ENCODE data around the gene ZNFX1.
"Not testable (repeated sequence)": the region's sequence is repeated elsewhere in the genome, so short reads cannot be mapped to it uniquely, and the experiment has no call there.

Gene ZNFX1

DNA sequence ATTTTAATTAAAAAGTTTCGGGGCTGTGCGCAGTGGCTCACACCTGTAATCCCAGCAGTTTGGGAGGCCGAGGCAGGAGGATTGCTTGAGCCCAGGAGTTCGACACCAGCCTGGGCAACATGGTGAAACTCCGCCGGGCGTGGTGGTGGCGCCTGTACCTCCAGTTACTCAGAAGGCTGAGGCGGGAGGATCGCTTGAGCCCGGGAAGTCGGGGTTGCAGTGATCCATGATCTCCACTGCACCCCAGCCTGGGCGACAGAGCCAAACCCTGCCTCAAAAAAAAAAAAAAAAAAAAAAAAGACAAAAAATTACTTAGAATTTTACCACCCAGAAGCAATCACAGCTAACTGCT is 59.1 kb downstream of the ZNFX1 start:
- peak overlapping the region; percentile 55 for H3K27ac ChIP-seq (ENCODE audit: insufficient read depth, low read length, poor library complexity, severe bottlenecking)
- H3K9me3 ChIP-seq (ENCODE audit: control insufficient read depth, low read length); H3K4me1 ChIP-seq (ENCODE audit: control insufficient read depth, insufficient read depth, low read length, poor library complexity, severe bottlenecking); DNase-seq; H3K4me3 ChIP-seq (ENCODE audit: insufficient read depth, low read depth, low read length, poor library complexity, severe bottlenecking); H3K27me3 ChIP-seq (replicated peaks; ENCODE audit: control insufficient read depth, insufficient read depth, low read length, poor library complexity, severe bottlenecking): not testable (repeated sequence)
- H3K36me3 ChIP-seq (ENCODE audit: control insufficient read depth, insufficient read depth, low read length), result peaks cover 21% of the 10 kb centered on the region

DNA sequence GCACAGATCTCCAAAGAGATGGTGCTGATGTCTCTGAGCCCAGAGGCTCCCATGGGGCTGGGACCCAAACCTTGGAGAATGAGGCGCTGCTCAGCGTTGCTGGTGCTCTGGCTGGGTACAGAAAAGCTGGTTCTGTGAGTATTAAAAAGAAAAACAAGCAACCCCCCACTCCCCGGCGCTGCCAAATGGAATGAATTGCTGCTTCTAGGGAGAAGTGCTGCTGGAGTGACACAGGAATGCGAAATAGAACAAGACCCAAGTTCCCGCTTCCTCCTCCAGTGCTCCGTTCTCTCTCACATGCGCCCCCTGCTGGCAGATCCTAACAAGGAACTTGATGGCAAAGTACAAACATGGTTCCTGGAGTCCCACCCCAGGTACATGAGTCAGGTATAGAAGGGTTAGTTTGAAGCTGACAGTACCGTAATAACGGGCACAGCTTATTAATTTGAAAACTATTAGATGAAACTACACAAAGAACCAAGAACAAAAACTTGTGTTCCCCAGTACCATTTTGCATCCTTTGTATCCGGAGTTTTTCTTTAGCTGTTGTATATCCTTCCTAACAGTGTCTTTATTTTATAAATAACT is 60.8 kb downstream of the ZNFX1 start:
- Histone ChIP-seq H3K36me3 (ENCODE audit: control insufficient read depth, insufficient read depth, low read length) (peaks cover 9% of the 10 kb centered on the region), H3K27me3 (replicated peaks; ENCODE audit: control insufficient read depth, insufficient read depth, low read length, poor library complexity, severe bottlenecking) (no peaks in the 10 kb centered on the region), H3K4me1 (ENCODE audit: control insufficient read depth, insufficient read depth, low read length, poor library complexity, severe bottlenecking) (peaks cover 8% of the 10 kb centered on the region), H3K4me3 (ENCODE audit: insufficient read depth, low read depth, low read length, poor library complexity, severe bottlenecking) (no peak overlapping the region), H3K27ac (ENCODE audit: insufficient read depth, low read length, poor library complexity, severe bottlenecking) (no peak overlapping the region), H3K9me3 (ENCODE audit: control insufficient read depth, low read length) (no peaks in the 10 kb centered on the region)
- peak; percentile 77 to 90 (median 87) for DNase-seq

DNA sequence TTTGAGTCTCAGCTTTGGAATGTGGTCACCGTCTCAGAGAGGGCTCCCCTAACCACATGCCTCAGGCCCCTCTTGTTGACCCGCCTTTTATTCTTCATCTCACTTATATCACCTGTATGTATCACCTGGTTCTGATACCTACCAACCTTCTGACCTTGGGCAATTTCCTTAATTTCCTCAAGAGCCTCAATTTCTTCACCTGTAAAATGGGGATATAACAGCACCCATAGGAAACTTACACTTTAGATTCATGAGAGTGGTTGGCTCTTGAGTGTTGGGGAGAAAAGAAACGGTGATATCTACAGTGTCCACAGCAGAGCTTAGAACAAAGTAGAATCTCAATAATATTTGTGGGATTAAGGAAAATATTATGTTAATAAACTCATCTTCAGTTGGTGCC is 62.6 kb downstream of the ZNFX1 start:
- Histone ChIP-seq H3K27ac (ENCODE audit: insufficient read depth, low read length, poor library complexity, severe bottlenecking) (no peak overlapping the region), H3K36me3 (ENCODE audit: control insufficient read depth, insufficient read depth, low read length) (no peaks in the 10 kb centered on the region), H3K4me1 (ENCODE audit: control insufficient read depth, insufficient read depth, low read length, poor library complexity, severe bottlenecking) (peaks cover 5% of the 10 kb centered on the region), H3K9me3 (ENCODE audit: control insufficient read depth, low read length) (no peaks in the 10 kb centered on the region), H3K27me3 (replicated peaks; ENCODE audit: control insufficient read depth, insufficient read depth, low read length, poor library complexity, severe bottlenecking) (no peaks in the 10 kb centered on the region), H3K4me3 (ENCODE audit: insufficient read depth, low read depth, low read length, poor library complexity, severe bottlenecking) (no peak overlapping the region)
- DNase-seq, result no peak

DNA sequence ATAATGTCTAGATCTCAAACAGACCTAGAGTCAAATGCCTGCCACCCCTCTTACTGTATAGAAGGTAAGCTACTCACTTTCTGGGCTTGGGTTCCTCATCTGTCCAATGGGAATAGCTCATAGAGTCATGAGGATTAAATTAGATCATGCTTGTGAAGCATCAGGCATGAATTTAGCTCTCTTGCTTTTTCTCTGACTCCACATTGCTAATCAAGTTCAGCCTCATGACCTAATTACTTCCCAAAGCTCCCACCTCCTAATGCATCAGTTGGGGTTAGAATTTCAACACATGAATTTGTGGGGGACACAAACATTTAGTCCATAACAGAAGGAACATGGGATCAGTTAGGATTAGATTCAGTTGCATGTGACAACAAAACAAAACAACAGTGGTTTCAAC is 63.3 kb downstream of the ZNFX1 start:
- no peaks in the 10 kb centered on the region for H3K36me3 ChIP-seq (ENCODE audit: control insufficient read depth, insufficient read depth, low read length)
- H3K9me3 ChIP-seq (ENCODE audit: control insufficient read depth, low read length), result no peaks in the 10 kb centered on the region
- H3K27ac ChIP-seq (ENCODE audit: insufficient read depth, low read length, poor library complexity, severe bottlenecking), result no peak overlapping the region
- no peaks in the 10 kb centered on the region for H3K27me3 ChIP-seq (replicated peaks; ENCODE audit: control insufficient read depth, insufficient read depth, low read length, poor library complexity, severe bottlenecking)
- H3K4me1 ChIP-seq (ENCODE audit: control insufficient read depth, insufficient read depth, low read length, poor library complexity, severe bottlenecking), result no peaks in the 10 kb centered on the region
- no peak for DNase-seq
- no peak overlapping the region for H3K4me3 ChIP-seq (ENCODE audit: insufficient read depth, low read depth, low read length, poor library complexity, severe bottlenecking)

DNA sequence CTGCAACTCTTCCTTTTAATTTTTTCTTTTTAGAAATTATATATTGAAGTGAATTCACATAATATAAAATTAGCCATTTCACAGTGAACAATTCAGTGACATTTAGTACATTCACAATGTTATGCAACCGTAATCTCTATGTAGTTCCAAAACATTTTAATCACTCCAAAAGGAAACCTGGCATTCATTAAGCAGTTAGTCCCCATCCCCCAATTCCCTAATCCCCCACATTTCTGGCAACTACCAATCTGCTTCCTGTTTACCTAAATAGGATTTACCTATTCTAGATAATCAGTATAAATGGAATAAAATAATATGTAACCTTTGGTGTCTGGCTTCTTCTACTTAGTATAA is 67.1 kb downstream of the ZNFX1 start:
- Histone ChIP-seq H3K27ac (ENCODE audit: insufficient read depth, low read length, poor library complexity, severe bottlenecking) (no peak overlapping the region), H3K27me3 (replicated peaks; ENCODE audit: control insufficient read depth, insufficient read depth, low read length, poor library complexity, severe bottlenecking) (no peaks in the 10 kb centered on the region), H3K36me3 (ENCODE audit: control insufficient read depth, insufficient read depth, low read length) (no peaks in the 10 kb centered on the region), H3K4me3 (ENCODE audit: insufficient read depth, low read depth, low read length, poor library complexity, severe bottlenecking) (no peak overlapping the region), H3K9me3 (ENCODE audit: control insufficient read depth, low read length) (no peaks in the 10 kb centered on the region), H3K4me1 (ENCODE audit: control insufficient read depth, insufficient read depth, low read length, poor library complexity, severe bottlenecking) (no peaks in the 10 kb centered on the region)
- DNase-seq, result no peak

DNA sequence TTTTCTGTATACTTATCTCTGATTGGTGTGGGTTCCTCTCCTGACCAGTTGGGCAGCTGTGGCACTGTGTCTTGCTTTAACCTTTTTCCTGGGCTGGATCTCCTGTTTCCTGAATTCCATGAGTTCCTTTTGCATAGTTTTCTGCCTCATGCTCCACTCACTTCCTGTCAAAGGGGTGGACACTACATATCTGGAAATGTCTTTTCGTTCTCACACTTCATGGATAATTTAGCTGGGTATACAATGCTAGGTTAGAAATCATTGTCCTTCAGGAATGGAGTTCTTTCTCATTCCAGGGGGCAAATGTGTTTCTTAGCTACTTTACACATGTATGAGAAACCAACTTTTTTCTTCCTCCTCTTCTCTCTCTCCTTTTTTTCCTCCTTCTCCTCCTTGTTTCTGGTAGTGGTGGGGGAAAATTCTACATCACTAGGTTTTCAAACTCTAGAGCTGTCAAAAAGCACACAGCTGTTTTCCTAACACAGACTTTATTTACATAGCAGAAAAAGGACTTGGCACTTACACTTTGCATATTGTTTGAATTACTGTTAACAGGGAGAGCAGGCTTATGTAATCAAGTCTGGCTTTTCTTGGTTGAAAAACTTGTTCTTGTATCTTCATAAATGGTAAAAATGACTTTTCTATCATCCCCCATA is 67.6 kb downstream of the ZNFX1 start:
- H3K4me3 ChIP-seq (ENCODE audit: insufficient read depth, low read depth, low read length, poor library complexity, severe bottlenecking), result no peak overlapping the region
- no peak overlapping the region for H3K27ac ChIP-seq (ENCODE audit: insufficient read depth, low read length, poor library complexity, severe bottlenecking)
- H3K4me1 ChIP-seq (ENCODE audit: control insufficient read depth, insufficient read depth, low read length, poor library complexity, severe bottlenecking), result no peaks in the 10 kb centered on the region
- H3K27me3 ChIP-seq (replicated peaks; ENCODE audit: control insufficient read depth, insufficient read depth, low read length, poor library complexity, severe bottlenecking), result no peaks in the 10 kb centered on the region
- H3K36me3 ChIP-seq (ENCODE audit: control insufficient read depth, insufficient read depth, low read length), result no peaks in the 10 kb centered on the region
- no peak for DNase-seq
- H3K9me3 ChIP-seq (ENCODE audit: control insufficient read depth, low read length), result no peaks in the 10 kb centered on the region

DNA sequence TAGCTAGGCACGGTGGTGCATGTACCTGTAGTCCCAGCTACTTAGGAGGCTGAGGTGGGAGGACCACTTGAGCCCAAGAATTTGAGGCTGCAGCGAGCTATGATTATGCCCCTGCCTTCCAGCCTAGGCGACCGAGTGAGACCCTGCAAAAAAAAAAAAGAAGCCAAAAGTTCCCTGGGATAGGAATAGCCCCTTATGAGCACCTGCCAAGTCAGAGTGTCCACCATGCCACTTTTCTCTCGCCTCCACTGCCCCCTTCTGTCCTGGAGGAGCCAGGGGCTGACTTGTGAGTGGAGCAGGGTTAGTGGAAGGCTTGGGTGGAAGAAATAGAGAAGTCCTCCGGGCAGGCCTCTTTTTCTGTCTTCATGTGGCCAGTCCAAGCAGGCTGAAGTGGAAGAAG is 70.8 kb downstream of the ZNFX1 start:
- no peak for DNase-seq

DNA sequence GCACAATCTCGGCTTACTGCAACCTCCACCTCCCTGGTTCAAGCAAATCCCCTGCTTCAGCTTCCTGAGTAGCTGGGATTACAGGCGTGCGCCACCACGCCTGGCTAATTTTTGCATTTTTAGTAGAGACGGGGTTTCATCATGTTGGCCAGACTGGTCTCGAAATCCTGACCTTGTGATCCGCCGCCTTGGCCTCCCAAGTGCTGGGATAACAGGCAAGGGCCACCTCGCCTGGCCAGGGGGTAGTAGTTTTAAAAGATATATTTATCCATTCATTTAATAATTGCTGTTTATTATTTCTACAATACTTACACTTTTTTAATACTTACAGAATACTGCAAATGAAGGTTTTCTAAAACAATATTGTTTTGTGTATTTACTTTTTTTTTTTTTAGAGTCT is 74.1 kb downstream of the ZNFX1 start:
- no peak overlapping the region for H3K4me3 ChIP-seq (ENCODE audit: insufficient read depth, low read depth, low read length, poor library complexity, severe bottlenecking)
- H3K27ac ChIP-seq (ENCODE audit: insufficient read depth, low read length, poor library complexity, severe bottlenecking), result no peak overlapping the region
- DNase-seq, result no peak
- no peaks in the 10 kb centered on the region for H3K9me3 ChIP-seq (ENCODE audit: control insufficient read depth, low read length)
- no peaks in the 10 kb centered on the region for H3K27me3 ChIP-seq (replicated peaks; ENCODE audit: control insufficient read depth, insufficient read depth, low read length, poor library complexity, severe bottlenecking)
- H3K36me3 ChIP-seq (ENCODE audit: control insufficient read depth, insufficient read depth, low read length), result no peaks in the 10 kb centered on the region
- H3K4me1 ChIP-seq (ENCODE audit: control insufficient read depth, insufficient read depth, low read length, poor library complexity, severe bottlenecking), result no peaks in the 10 kb centered on the region

More for the DNA sequence above, 70.8 kb downstream of the ZNFX1 start:
- H3K36me3 ChIP-seq (ENCODE audit: control insufficient read depth, insufficient read depth, low read length), result no peaks in the 10 kb centered on the region
- no peak overlapping the region for H3K4me3 ChIP-seq (ENCODE audit: insufficient read depth, low read depth, low read length, poor library complexity, severe bottlenecking)
- no peaks in the 10 kb centered on the region for H3K9me3 ChIP-seq (ENCODE audit: control insufficient read depth, low read length)
- no peak overlapping the region for H3K27ac ChIP-seq (ENCODE audit: insufficient read depth, low read length, poor library complexity, severe bottlenecking)
- no peaks in the 10 kb centered on the region for H3K4me1 ChIP-seq (ENCODE audit: control insufficient read depth, insufficient read depth, low read length, poor library complexity, severe bottlenecking)
- no peaks in the 10 kb centered on the region for H3K27me3 ChIP-seq (replicated peaks; ENCODE audit: control insufficient read depth, insufficient read depth, low read length, poor library complexity, severe bottlenecking)

DNA sequence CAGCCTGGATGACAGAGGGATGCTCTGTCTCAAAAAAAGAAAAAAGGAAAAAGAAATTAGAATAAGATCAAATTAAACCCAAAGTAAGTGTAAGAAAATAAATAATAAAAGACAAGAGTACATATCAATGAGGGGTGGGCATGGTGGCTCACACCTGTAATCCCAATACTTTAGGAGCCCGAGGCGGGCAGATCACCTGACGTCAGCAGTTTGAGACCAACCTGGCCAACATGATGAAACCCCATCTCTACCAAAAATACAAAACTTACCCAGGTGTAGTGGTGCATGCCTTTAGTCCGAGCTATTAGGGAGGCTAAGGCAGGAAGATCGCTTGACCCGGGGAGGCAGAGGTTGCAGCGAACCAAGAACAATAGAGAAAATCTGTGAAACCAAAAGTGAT is 74.8 kb downstream of the ZNFX1 start:
- H3K27me3 ChIP-seq (replicated peaks; ENCODE audit: control insufficient read depth, insufficient read depth, low read length, poor library complexity, severe bottlenecking), result no peaks in the 10 kb centered on the region

DNA sequence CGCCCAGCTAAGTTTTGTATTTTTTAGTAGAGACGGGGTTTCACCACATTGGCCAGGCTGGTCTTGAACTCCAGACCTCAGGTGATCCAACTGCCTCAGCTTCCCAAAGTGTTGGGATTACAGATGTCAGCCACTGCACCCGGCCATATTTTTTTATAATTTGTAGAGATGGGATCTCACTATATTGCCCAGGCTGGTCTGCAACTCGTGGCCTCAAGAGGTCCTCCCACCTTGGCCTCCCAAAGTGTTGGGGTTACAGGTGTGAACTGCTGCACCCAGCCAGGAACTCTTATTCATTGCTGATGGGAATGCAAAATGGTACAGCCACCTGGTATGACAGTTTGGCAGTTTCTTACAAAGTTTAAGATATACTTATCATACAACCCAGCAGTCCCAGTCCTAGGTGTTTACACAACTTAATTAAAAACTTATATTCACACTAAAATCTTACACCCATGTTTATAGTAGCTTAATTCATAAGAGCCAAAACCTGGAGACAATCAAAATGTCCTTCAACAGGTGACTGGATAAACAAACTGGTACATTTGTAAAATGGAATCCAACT is 78.0 kb downstream of the ZNFX1 start:
- H3K4me3 ChIP-seq (ENCODE audit: insufficient read depth, low read depth, low read length, poor library complexity, severe bottlenecking), result no peak overlapping the region
- H3K36me3 ChIP-seq (ENCODE audit: control insufficient read depth, insufficient read depth, low read length), result no peaks in the 10 kb centered on the region
- H3K27ac ChIP-seq (ENCODE audit: insufficient read depth, low read length, poor library complexity, severe bottlenecking), result no peak overlapping the region
- H3K4me1 ChIP-seq (ENCODE audit: control insufficient read depth, insufficient read depth, low read length, poor library complexity, severe bottlenecking), result no peaks in the 10 kb centered on the region
- DNase-seq, result no peak
- H3K27me3 ChIP-seq (replicated peaks; ENCODE audit: control insufficient read depth, insufficient read depth, low read length, poor library complexity, severe bottlenecking), result no peaks in the 10 kb centered on the region
- no peaks in the 10 kb centered on the region for H3K9me3 ChIP-seq (ENCODE audit: control insufficient read depth, low read length)

More for the DNA sequence above, 74.8 kb downstream of the ZNFX1 start:
- Histone ChIP-seq H3K27ac (ENCODE audit: insufficient read depth, low read length, poor library complexity, severe bottlenecking) (no peak overlapping the region), H3K4me1 (ENCODE audit: control insufficient read depth, insufficient read depth, low read length, poor library complexity, severe bottlenecking) (no peaks in the 10 kb centered on the region), H3K4me3 (ENCODE audit: insufficient read depth, low read depth, low read length, poor library complexity, severe bottlenecking) (no peak overlapping the region), H3K9me3 (ENCODE audit: control insufficient read depth, low read length) (no peaks in the 10 kb centered on the region), H3K36me3 (ENCODE audit: control insufficient read depth, insufficient read depth, low read length) (no peaks in the 10 kb centered on the region)
- DNase-seq, result no peak
